HEK293T (cell line): ENCODE data around the gene RAD17.

Source experiments
- CTCF ChIA-PET: fragments of 350-600 bp; formaldehyde crosslinking; extraction: SDS; loops from one replicate; lab custom pipeline; 2021; ENCODE audit warnings: antibody characterized with exemption, inconsistent platforms; lab: Yijun Ruan, JAX
- POLR2A ChIA-PET: fragments of 350-600 bp; formaldehyde crosslinking; extraction: SDS; loops from one replicate; lab custom pipeline; 2020; ENCODE audit warnings: antibody characterized with exemption, inconsistent platforms; lab: Yijun Ruan, JAX
- DNase-seq: peaks from one replicate; pipeline ENCODE4 v3.0.0; 2012; ENCODE audit warnings: mixed read lengths; ENCODE audit errors: extremely low spot score
- ARNT ChIP-seq: fragments of 450-650 bp; IDR thresholded peaks from 2 replicates; pipeline ENCODE4 v1.6.1; 2017; ENCODE audit warnings: mild to moderate bottlenecking
- BHLHE40 ChIP-seq: fragments of 450-650 bp; IDR thresholded peaks from 2 replicates; pipeline ENCODE4 v1.6.1; 2016; ENCODE audit warnings: mild to moderate bottlenecking, moderate library complexity, borderline replicate concordance
- CTBP1 ChIP-seq: fragments of 450-650 bp; IDR thresholded peaks from 2 replicates; pipeline ENCODE4 v1.6.1; 2016; ENCODE audit warnings: borderline replicate concordance
- ELF4 ChIP-seq: fragments of 450-650 bp; IDR thresholded peaks from 2 replicates; pipeline ENCODE4 v1.6.1; 2017; ENCODE audit warnings: antibody characterized with exemption
- FOXA1 ChIP-seq: fragments of 450-650 bp; IDR thresholded peaks from 2 replicates; pipeline ENCODE4 v1.6.1; 2016; ENCODE audit warnings: mild to moderate bottlenecking
- FOXK2 ChIP-seq: fragments of 450-650 bp; IDR thresholded peaks from 2 replicates; pipeline ENCODE4 v1.6.1; 2016; ENCODE audit warnings: mild to moderate bottlenecking
- FOXM1 ChIP-seq: fragments of 450-650 bp; IDR thresholded peaks from 2 replicates; pipeline ENCODE4 v1.6.1; 2017; ENCODE audit warnings: mild to moderate bottlenecking, borderline replicate concordance
- HDGF ChIP-seq: fragments of 450-650 bp; IDR thresholded peaks from 2 replicates; pipeline ENCODE4 v1.6.1; 2017; ENCODE audit warnings: antibody characterized with exemption, borderline replicate concordance
- L3MBTL2 ChIP-seq: fragments of 450-650 bp; conservative IDR thresholded peaks from 2 replicates; pipeline ENCODE4 v1.6.1; 2016; ENCODE audit warnings: mild to moderate bottlenecking
- LEF1 ChIP-seq: fragments of 450-650 bp; IDR thresholded peaks from 2 replicates; pipeline ENCODE4 v1.6.1; 2017; ENCODE audit warnings: mild to moderate bottlenecking, borderline replicate concordance
- NFRKB ChIP-seq: fragments of 450-650 bp; IDR thresholded peaks from 2 replicates; pipeline ENCODE4 v1.6.1; 2016; ENCODE audit warnings: mild to moderate bottlenecking, moderate library complexity
- PKNOX1 ChIP-seq: fragments of 450-650 bp; IDR thresholded peaks from 2 replicates; pipeline ENCODE4 v1.6.1; 2016
- SP1 ChIP-seq: fragments of 450-650 bp; IDR thresholded peaks from 2 replicates; pipeline ENCODE4 v1.6.1; 2017
- SUZ12 ChIP-seq: fragments of 450-650 bp; IDR thresholded peaks from 2 replicates; pipeline ENCODE4 v1.6.1; 2016; ENCODE audit warnings: mild to moderate bottlenecking
- TARDBP ChIP-seq: fragments of 450-650 bp; IDR thresholded peaks from 2 replicates; pipeline ENCODE4 v1.6.1; 2016
- ZNF384 ChIP-seq: fragments of 450-650 bp; IDR thresholded peaks from 2 replicates; pipeline ENCODE4 v1.6.1; 2016

The RAD17 gene

GRCh38 chr5:69414885-69415583 lies 45.4 kb downstream of the RAD17 start, which contains the start of gene MARVELD2:
TSS of gene MARVELD2 (plus strand) at chr5:69415116. CDS start at chr5:69419386, 4,270 bp downstream.
- TF ChIP-seq FOXA1 (no peak), SUZ12 (no peak), L3MBTL2 (no peak), ZNF384 (no peak), LEF1 (no peak), FOXK2 (no peak), SP1 (no peak), HDGF (no peak), ELF4 (no peak), CTBP1 (no peak)
- ChIA-PET CTCF (no interaction called here), POLR2A (no interaction called here)
- DNase-seq: peak; percentile 76

GRCh38 chr5:69415584-69415958 lies 46.0 kb downstream of the RAD17 start:
- POLR2A ChIA-PET: no interaction called here
- TF ChIP-seq NFRKB (no peak), FOXA1 (no peak), PKNOX1 (no peak), CTBP1 (no peak), HDGF (no peak), SP1 (no peak), LEF1 (no peak), ARNT (no peak)
- CTCF ChIA-PET: no interaction called here
- DNase-seq: peak; percentile 27

GRCh38 chr5:69416180-69416579 lies 46.6 kb downstream of the RAD17 start:
- ChIA-PET POLR2A (no interaction called here), CTCF (no interaction called here)
- DNase-seq: peak; percentile 14
- no peak for TF ChIP-seq ARNT

- CTCF ChIA-PET: no interaction called here
- DNase-seq: no peak
- TF ChIP-seq PKNOX1 (no peak), FOXA1 (no peak), FOXK2 (no peak), SP1 (no peak), SUZ12 (no peak), TARDBP (no peak), ELF4 (no peak), ZNF384 (no peak), L3MBTL2 (no peak), LEF1 (no peak), ARNT (no peak), CTBP1 (no peak), HDGF (no peak), NFRKB (no peak), BHLHE40 (no peak), FOXM1 (no peak)
- POLR2A ChIA-PET: no interaction called here
Measured at GRCh38 chr5:69416699-69417098, 47.1 kb downstream of the RAD17 start.

GRCh38 chr5:69418554-69418953 lies 48.9 kb downstream of the RAD17 start:
- ChIA-PET CTCF (no interaction called here), POLR2A (no interaction called here)
- DNase-seq: no peak
- no peak for TF ChIP-seq NFRKB

GRCh38 chr5:69431424-69432303 lies 62.0 kb downstream of the RAD17 start:
- no peak for DNase-seq
- CTCF ChIA-PET: interaction anchor here (0.7 kb wide), 1 partner anchor 389 kb away, joined by 3 read pairs; no protein-coding TSS in a partner anchor
- TF ChIP-seq FOXM1 (no peak), L3MBTL2 (no peak), ARNT (no peak), FOXK2 (no peak), HDGF (no peak), TARDBP (no peak), PKNOX1 (no peak), BHLHE40 (no peak), ELF4 (no peak)
- POLR2A ChIA-PET: no interaction called here
